Adrenal gland (tissue), 12 donors: Measurements from ENCODE around the gene ANKS3. TPM values are rescaled to one million over a fixed set of nuclear protein-coding genes. Genes with fewer than 3 reads are reported as not detected.

ENCODE experiments used
- DNase-seq, 7 donors: peaks; one replicate each; pipeline ENCODE4 v3.0.0-alpha.2; 2019 to 2020
- H3K27ac ChIP-seq, 5 donors: fragments of 200-600 bp; sonication (generic) in 4 of 5; 1 replicate in 3 of 5; 2 replicates in 2 of 5; pipeline versions ENCODE4 v1.5.1 to v1.8.0; 2016 to 2020; ENCODE audit warnings: mild to moderate bottlenecking in 1 of 5
- H3K27me3 ChIP-seq: fragments of 200-600 bp; 2 replicates; pipeline ENCODE4 v1.8.0; 2021
- H3K36me3 ChIP-seq, 2 donors: fragments of 200-600 bp; replicated peaks in 1 of 2; 1 replicate in 1 of 2; 2 replicates in 1 of 2; pipeline versions ENCODE4 v1.5.1 to v1.8.0; 2018 to 2022
- H3K4me1 ChIP-seq, 2 donors: fragments of 200-600 bp; replicated peaks in 1 of 2; 1 replicate in 1 of 2; 2 replicates in 1 of 2; pipeline versions ENCODE4 v1.5.1 to v1.8.0; 2018 to 2021
- H3K4me3 ChIP-seq, 4 donors: fragments of 200-600 bp; sonication (generic) in 3 of 4; one replicate each; pipeline ENCODE4 v1.5.1; 2016 to 2018
- H3K9me3 ChIP-seq, 3 donors: fragments of 200-600 bp; sonication (generic) in 1 of 3; replicated peaks in 1 of 3; 1 replicate in 2 of 3; 2 replicates in 1 of 3; pipeline versions ENCODE4 v1.5.1 to v1.8.0; 2016 to 2021
- POLR2A ChIP-seq, 2 donors: fragments of 450-650 bp; IDR thresholded peaks; one replicate each; pipeline ENCODE4 v1.6.1; 2017; ENCODE audit warnings: antibody characterized with exemption in 2 of 2, mild to moderate bottlenecking in 2 of 2, moderate library complexity in 1 of 2
- WGBS, 4 donors: extraction: QIAGEN DNeasy Blood & Tissue Kit in 2 of 4; methylation state at CpG; one replicate each; pipeline versions ENCODE4 v1.1.5 to v1.1.7; 2013 to 2017; 5-methylcytosine and 5-hydroxymethylcytosine counted together
- intact Hi-C, 2 donors: fragments of 100-400 bp; cut with DNase I; formaldehyde crosslinking; loops; one replicate each; pipeline versions ENCODE4 v1.14.1 to v1.15.0; 2022 to 2023
- polyA plus RNA-seq, 3 donors: library from polyadenylated mRNA; stranded (reverse); fragments of 200-250 nt in 2 of 3; fragments of 350-450 nt in 1 of 3; fragmentation: Illumina TruSeq in 1 of 3; extraction: RNeasy Lipid Tissue Mini Kit (QIAGEN cat#74804) in 1 of 3; gene quantifications; one replicate each; pipeline ENCODE4 v1.2.3, GENCODE V29; 2013 to 2014
- total RNA-seq, 9 donors: library from RNA; depleted of rRNA in 4 of 9; stranded (reverse); fragments of >200 nt in 4 of 9; fragments of 120-200 nt in 1 of 9; fragmentation: NEBNext Ultra II Directional in 1 of 9; extraction: Animal tissue kit (Norgen Biotek cat#: 25700) in 1 of 9; gene quantifications; one replicate each; pipeline versions ENCODE4 v1.1.0 to v1.2.4, GENCODE V29; 2013 to 2023
- TF ChIP-seq, protein P1 (sequence below), 6 experiments: fragments of 450-650 bp in 4 of 6; fragments of 200-600 bp in 2 of 6; sonication (generic) in 1 of 6; IDR thresholded peaks; 1 replicate in 5 of 6; 2 replicates in 1 of 6; pipeline versions ENCODE4 v1.5.1 to v1.8.0; 2016 to 2021; ENCODE audit warnings: antibody characterized with exemption in 6 of 6, mild to moderate bottlenecking in 2 of 6, moderate library complexity in 1 of 6
- donor health status: healthy with polysubstance abuse.
- donor health status: Bipolar disorder and iron deficiency.
- donor health status: DM: yes; HTN: yes; CAD: no.
- donor health status: DM: no; HTN: no; CAD: no.
- donor health status: DM: no; HTN: no; CAD: no.
- donor health status: DM: yes; HTN: yes; CAD: no.

Gene ANKS3
- total and polyA plus RNA-seq, 12 donors, result 7.2 to 118 (median 19.1) TPM

GRCh38 chr16:4682616-4683254 lies 51.3 kb downstream of the ANKS3 start:
- no peak overlapping the region for H3K4me3 ChIP-seq
- whole genome bisulfite sequencing, 4 donors, result 44 to 54% (median 52%) methylated on average over 7 to 36 of the region's 36 CpGs
- H3K27ac ChIP-seq, result peak overlapping the region in 1 of 5 donors; percentile 30
- no peaks in the 10 kb centered on the region for H3K27me3 ChIP-seq
- DNase-seq, result peak; percentile 67 to 81 (median 75)
- H3K36me3 ChIP-seq, result peaks cover 0 to 62% of the 10 kb centered on the region in 2 donors
- no peak for TF ChIP-seq POLR2A (IDR thresholded peaks at IDR 0.05)
- TF ChIP-seq, protein P1, sequence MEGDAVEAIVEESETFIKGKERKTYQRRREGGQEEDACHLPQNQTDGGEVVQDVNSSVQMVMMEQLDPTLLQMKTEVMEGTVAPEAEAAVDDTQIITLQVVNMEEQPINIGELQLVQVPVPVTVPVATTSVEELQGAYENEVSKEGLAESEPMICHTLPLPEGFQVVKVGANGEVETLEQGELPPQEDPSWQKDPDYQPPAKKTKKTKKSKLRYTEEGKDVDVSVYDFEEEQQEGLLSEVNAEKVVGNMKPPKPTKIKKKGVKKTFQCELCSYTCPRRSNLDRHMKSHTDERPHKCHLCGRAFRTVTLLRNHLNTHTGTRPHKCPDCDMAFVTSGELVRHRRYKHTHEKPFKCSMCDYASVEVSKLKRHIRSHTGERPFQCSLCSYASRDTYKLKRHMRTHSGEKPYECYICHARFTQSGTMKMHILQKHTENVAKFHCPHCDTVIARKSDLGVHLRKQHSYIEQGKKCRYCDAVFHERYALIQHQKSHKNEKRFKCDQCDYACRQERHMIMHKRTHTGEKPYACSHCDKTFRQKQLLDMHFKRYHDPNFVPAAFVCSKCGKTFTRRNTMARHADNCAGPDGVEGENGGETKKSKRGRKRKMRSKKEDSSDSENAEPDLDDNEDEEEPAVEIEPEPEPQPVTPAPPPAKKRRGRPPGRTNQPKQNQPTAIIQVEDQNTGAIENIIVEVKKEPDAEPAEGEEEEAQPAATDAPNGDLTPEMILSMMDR (IDR thresholded peaks at IDR 0.05), result peak; percentile 34 to 75 (median 67)
- no peaks in the 10 kb centered on the region for H3K9me3 ChIP-seq
- intact Hi-C loops, result loop anchor here in 1 of 2 donors (5.0 kb wide), 1 partner anchor 55 kb away; no protein-coding TSS in a partner anchor
- H3K4me1 ChIP-seq, result peaks cover 2 to 10% of the 10 kb centered on the region in 2 donors

DNA sequence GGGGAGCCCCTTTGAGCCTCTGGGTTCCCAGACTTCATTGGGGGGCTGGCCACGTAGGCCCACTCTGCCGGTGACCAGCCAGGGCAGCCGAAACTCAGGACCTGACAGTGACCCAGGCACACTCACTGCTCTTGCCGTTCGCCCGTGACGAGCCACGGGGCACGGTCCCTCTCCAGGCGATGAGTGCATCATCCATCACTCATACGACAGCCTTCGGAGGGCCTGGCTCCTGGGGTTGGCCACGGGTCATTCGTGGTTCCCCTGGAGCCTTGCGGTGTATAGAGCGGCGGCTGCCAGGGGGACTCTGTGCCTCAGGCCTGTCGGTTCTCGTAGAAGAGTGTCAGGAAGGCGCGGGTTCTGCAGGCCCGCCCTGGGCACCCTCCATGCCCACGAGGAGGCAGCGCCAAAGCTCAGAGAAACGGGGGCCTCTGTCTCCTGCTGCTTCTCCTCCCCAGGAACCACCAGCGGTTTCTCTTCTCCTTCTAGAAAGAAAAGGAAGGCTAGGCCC lies 51.9 kb downstream of the ANKS3 start:
- no peak overlapping the region for H3K4me3 ChIP-seq
- TF ChIP-seq, protein P1 (IDR thresholded peaks at IDR 0.05), result no peak
- TF ChIP-seq POLR2A (IDR thresholded peaks at IDR 0.05), result no peak
- H3K36me3 ChIP-seq, result peaks cover 0 to 68% of the 10 kb centered on the region in 2 donors
- WGBS, 4 donors, result 71 to 81% (median 74%) methylated on average over 19 to 26 of the region's 26 CpGs
- DNase-seq, result peak in 1 of 7 donors; percentile 10
- peaks cover 8 to 13% of the 10 kb centered on the region in 2 donors for H3K4me1 ChIP-seq
- intact Hi-C loops, result loop anchor here in 1 of 2 donors (5.0 kb wide), 1 partner anchor 55 kb away; no protein-coding TSS in a partner anchor
- no peaks in the 10 kb centered on the region for H3K9me3 ChIP-seq
- no peak overlapping the region for H3K27ac ChIP-seq
- no peaks in the 10 kb centered on the region for H3K27me3 ChIP-seq

DNA sequence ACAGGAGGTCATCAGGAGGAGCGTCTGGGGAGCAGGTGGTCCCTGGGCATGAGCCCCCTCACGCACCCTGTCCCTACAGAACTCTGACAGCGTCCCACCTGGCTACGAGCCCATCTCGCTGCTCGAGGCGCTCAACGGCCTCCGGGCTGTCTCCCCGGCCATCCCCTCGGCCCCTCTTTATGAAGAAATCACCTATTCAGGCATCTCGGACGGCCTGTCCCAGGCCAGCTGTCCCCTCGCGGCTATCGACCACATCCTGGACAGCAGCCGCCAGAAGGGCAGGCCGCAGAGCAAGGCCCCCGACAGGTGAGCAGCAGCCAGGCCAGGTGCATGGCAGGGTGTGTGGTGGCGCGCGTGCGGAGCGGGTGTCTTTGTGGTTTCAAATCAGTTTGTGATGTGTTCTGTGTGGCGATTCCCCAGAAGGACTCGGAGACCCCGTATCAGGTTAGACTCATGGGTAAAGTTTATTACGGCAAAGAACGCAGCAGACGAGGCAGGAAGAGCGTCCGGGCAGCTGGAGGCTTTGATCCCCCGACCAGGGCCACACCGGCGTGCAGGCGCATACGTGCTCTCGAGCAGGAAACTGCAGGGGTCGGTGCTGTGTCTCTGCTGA lies 52.5 kb downstream of the ANKS3 start:
- Histone ChIP-seq H3K27ac (no peak overlapping the region), H3K4me1 (peaks cover 13 to 19% of the 10 kb centered on the region in 2 donors), H3K4me3 (no peak overlapping the region), H3K36me3 (peaks cover 0 to 69% of the 10 kb centered on the region in 2 donors), H3K27me3 (no peaks in the 10 kb centered on the region), H3K9me3 (no peaks in the 10 kb centered on the region)
- TF ChIP-seq, protein P1 (IDR thresholded peaks at IDR 0.05), result no peak
- TF ChIP-seq POLR2A (IDR thresholded peaks at IDR 0.05), result no peak
- WGBS, 4 donors, result 91 to 94% (median 94%) methylated on average over 37 to 39 of the region's 39 CpGs
- intact Hi-C loops, result loop anchor here in 1 of 2 donors (5.0 kb wide), 1 partner anchor 54 kb away; no protein-coding TSS in a partner anchor
- DNase-seq, result peak in 1 of 7 donors; percentile 12
